K562 (cell line): ENCODE data around the gene GATA1. TPM values are rescaled to one million over a fixed set of nuclear protein-coding genes. Genes with fewer than 3 reads are reported as not detected.

Source experiments
- ARID3A ChIP-seq: IDR thresholded peaks from 2 replicates; pipeline ENCODE4 v1.6.1; 2012; ENCODE audit warnings: low read depth, low read length, improper control_type of control experiment, borderline replicate concordance
- EP300 ChIP-seq: IDR thresholded peaks from 2 replicates; pipeline ENCODE4 v1.6.1; 2012; ENCODE audit warnings: low read length, improper control_type of control experiment
- NR4A1 ChIP-seq, 2 experiments: fragments of 250-450 bp in 1 of 2; fragments of 450-650 bp in 1 of 2; sonication (Bioruptor Pico) in 1 of 2; IDR thresholded peaks; 2 replicates each; pipeline versions ENCODE4 v1.4.0 to v1.6.1; 2016 to 2020; ENCODE audit warnings: mild to moderate bottlenecking in 2 of 2, missing compliant biosample characterization in 1 of 2, missing genetic modification characterization in 1 of 2, moderate library complexity in 1 of 2
- REST ChIP-seq, 2 experiments: fragments of 450-650 bp; formaldehyde crosslinking in 1 of 2; IDR thresholded peaks; 2 replicates each; pipeline versions ENCODE4 v1.4.0 to v1.6.1; 2014 to 2020; ENCODE audit warnings: mild to moderate bottlenecking in 2 of 2, borderline replicate concordance in 1 of 2, low read depth in 1 of 2
- TEAD4 ChIP-seq, 2 experiments: sonication (generic) in 1 of 2; formaldehyde crosslinking in 1 of 2; IDR thresholded peaks; 2 replicates each; pipeline versions ENCODE4 v1.6.1 to v1.8.0; 2012 to 2022; ENCODE audit warnings: borderline replicate concordance in 1 of 2, inconsistent platforms in 1 of 2, low read length in 1 of 2, mild to moderate bottlenecking in 1 of 2, missing genetic modification reagents in 1 of 2
- XRCC5 ChIP-seq: fragments of 200-400 bp; formaldehyde crosslinking; IDR thresholded peaks from 2 replicates; pipeline ENCODE4 v1.6.1; 2017; ENCODE audit warnings: low read depth, mild to moderate bottlenecking, low read length
- ZHX1 ChIP-seq: fragments of 150-350 bp; conservative IDR thresholded peaks from 2 replicates; pipeline ENCODE4 v1.6.1; 2014; ENCODE audit warnings: low read length
- ZNF449 ChIP-seq: fragments of 250-450 bp; sonication (Bioruptor Pico); IDR thresholded peaks from 2 replicates; pipeline ENCODE4 v1.8.0; 2022; ENCODE audit warnings: moderate library complexity, mild to moderate bottlenecking, inconsistent platforms
- polyA plus RNA-seq, 8 experiments: library from polyadenylated mRNA; depleted of rRNA in 4 of 8; stranded (reverse) in 5 of 8; unstranded in 3 of 8; fragments of >200 nt; fragmentation: Nextera tagmentation in 2 of 8; fragmentation: Illumina TruSeq in 1 of 8; extraction: Ambion mirVana in 2 of 8; extraction: Trizol in 1 of 8; gene quantifications; 2 replicates each; pipeline versions ENCODE4 v1.2.1 to v1.2.3, GENCODE V29; 2011 to 2014; ENCODE audit warnings: inconsistent platforms in 1 of 8, missing spikeins in 1 of 8
- total RNA-seq, 7 experiments: library from RNA; depleted of rRNA in 6 of 7; stranded (reverse); fragments of >200 nt in 6 of 7; fragmentation: Illumina TruSeq in 2 of 7; extraction: Trizol in 2 of 7; gene quantifications; 2 replicates each; pipeline versions ENCODE4 v1.2.1 to v1.2.3, GENCODE V29; 2011 to 2021; ENCODE audit warnings: low replicate concordance in 1 of 7

Gene GATA1
- total and polyA plus RNA-seq, 9 of the 15 experiments (the other 6 are each of a cell fraction or from before 2014, with no cell fraction given) = 11.9 to 291 (median 116) TPM

GRCh38 chrX:48761674-48762471, 24.5 kb upstream of the GATA1 start, which contains the start of gene GLOD5 (continued):
- TF ChIP-seq ZNF449 (CRISPR knock-in tag) (no peak), NR4A1 (CRISPR knock-in tag; IDR thresholded peaks at IDR 0.05) (no peak), NR4A1 (tag; IDR thresholded peaks at IDR 0.05) (no peak), ARID3A (no peak), REST (IDR thresholded peaks at IDR 0.05; ENCODE audit: borderline replicate concordance) (peak; percentile 81; the same call in 1 of the 2 replicates), REST (CRISPR knock-in tag; IDR thresholded peaks at IDR 0.05; ENCODE audit: low read depth) (no peak), TEAD4 (IDR thresholded peaks at IDR 0.05; ENCODE audit: low read length) (no peak), TEAD4 (CRISPR knock-in tag; IDR thresholded peaks at IDR 0.05; ENCODE audit: borderline replicate concordance) (no peak), ZHX1 (no peak), XRCC5 (no peak), EP300 (no peak)
